ENCODE data around the gene UPF2.
"Not testable (repeated sequence)": the region's sequence is repeated elsewhere in the genome, so short reads cannot be mapped to it uniquely, and the experiment has no call there.

UPF2 gene

DNA sequence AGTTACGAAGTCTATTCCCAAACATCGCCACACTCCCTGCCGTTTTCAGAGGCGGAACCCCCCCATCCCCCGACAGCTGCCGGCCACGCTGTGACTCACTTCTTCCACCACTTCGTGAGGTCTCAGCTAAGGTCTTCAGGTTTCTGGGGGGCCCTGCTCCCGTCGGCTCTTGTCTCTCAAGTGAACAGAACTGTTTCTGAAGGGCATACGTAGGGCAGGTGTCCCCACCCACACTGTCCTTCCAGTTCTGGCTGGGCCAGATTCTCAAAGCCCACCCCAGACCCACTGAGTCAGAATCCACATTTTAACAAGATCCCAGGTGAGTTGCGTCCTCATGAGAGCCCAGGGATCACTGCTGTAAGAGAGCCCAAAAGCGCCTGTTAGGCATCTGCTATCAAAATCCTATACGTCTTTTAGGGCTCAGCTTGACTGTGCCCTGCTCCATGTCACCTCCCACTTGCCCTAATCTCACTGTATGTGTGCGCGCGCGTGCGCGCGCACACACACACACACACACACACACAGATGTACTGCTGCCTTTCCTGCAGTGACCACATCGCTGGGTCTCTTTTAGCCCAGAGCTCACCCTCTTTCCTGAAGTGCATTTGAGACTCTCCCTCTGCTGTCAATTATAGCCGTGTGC lies 140.7 kb downstream of the UPF2 start:
- DNase-seq, result no peak

DNA sequence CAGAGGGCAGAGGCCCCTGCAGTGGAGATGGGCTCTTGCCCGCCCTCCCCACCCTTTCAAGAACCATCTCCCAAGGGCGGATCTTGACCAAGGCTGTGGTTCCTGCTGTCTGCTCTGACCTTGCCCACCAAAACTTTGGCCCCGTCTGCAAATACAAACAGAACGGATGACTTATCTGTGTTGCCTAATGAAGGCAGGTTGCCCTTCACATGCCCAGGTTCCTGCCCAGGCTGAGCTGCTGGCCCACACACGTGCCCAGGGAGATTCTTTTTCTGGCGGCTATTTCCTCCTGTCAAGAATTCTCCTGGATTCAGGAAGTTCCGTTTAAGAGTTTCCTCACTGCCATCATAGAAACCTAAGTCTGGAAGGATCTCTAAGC lies 141.2 kb downstream of the UPF2 start:
- no peak for DNase-seq

GRCh38 chr10:11901036-11901301 lies 141.6 kb downstream of the UPF2 start:
- no peak for DNase-seq

GRCh38 chr10:11899067-11899876 lies 143.3 kb downstream of the UPF2 start:
- no peak for DNase-seq

GRCh38 chr10:11898372-11899066 lies 144.1 kb downstream of the UPF2 start:
- DNase-seq, result no peak

DNA sequence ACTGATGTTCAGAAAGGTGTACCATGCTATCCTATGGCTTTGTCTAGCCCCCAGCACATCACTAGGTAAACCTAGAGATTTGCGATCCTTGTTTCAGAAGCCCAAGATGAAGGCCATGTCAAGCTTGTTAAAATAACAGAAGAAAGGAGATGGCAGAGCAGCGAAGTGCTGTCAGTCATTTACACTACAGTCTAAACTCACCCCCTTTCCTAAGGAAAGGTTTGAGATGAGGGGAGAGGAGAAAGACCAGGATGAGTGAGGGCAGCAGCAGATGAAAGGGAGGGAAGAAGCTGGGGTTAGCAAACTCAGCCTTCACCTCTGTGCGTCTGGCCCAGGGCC lies 144.6 kb downstream of the UPF2 start:
- no peak for DNase-seq

DNA sequence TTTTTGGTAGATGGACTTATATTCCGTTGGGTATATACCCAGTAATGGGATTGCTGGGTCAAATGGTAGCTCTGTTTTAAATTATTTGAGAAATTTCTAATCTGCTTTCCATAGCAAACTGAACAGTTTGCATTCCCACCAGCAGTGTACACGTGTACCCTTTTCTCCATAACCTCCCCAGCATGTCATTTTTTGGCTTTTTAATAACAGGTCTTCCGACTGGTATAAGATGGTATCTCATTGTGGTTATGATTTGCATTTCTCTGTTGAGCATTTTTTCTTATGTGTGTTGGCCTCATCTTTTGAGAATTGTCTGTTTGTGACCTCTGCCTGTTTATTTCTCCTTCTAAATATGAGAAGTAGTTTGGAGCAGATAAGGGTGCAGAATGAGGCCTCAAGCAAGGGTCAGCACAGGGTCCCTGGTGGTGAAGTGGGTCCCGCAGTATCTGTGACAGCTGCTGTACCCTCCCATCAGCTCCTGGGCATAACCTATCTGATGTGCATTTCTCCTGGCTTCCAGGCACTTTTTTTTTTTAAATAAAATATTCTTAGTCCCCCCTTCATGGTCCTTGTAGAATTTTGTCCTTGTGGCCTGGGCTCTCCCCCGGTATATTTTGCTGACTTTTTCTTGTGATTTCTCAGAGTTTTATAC lies 145.9 kb downstream of the UPF2 start:
- no peak for DNase-seq

GRCh38 chr10:11895598-11895997 lies 147.0 kb downstream of the UPF2 start:
- no peak for DNase-seq

DNA sequence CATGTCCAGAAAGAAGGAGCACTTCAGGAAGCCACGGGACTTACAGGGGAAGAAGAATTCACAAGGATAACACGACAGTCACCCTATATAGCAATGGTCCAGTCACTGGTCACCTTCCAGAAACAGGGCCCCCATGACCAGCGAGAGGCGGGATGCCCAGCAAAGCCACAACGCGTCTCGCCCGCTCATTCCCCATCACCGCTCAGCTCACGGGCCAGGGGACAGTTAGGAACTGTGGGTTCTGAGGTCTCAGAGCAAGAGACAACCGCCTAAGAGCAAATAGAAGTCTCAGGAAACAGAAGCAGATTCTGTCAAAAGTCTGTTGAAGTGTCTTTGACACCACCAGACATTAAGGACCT lies 147.5 kb downstream of the UPF2 start:
- DNase-seq, result no peak

GRCh38 chr10:11894381-11895107 lies 148.1 kb downstream of the UPF2 start:
- DNase-seq, result no peak

GRCh38 chr10:11893749-11894278 lies 148.8 kb downstream of the UPF2 start:
- no peak for DNase-seq

- DNase-seq, result no peak
Measured at GRCh38 chr10:11891776-11892486, 150.7 kb downstream of the UPF2 start.

DNA sequence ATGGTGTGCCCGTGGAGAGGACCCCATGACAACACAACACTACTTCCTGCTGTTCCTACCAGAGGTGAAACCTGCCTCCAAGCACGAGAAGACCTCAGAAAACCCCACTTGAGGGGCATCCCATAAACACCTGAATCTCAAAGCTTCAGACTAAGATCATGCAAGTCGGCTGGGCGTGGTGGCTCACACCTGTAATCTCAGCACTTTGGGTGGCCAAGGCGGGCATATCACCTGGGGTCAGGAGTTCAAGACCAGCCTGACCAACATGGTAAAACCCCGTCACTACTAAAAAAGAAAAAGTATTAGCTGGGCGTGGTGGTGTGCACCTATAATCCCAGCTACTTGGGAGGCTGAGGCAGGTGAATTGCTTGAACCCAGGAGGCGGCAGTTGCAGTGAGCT lies 153.3 kb downstream of the UPF2 start:
- not testable (repeated sequence) for DNase-seq

- DNase-seq, result no peak
Measured at GRCh38 chr10:11887381-11888227, 155.0 kb downstream of the UPF2 start.

- DNase-seq, result no peak
Measured at GRCh38 chr10:11886851-11887250, 155.8 kb downstream of the UPF2 start.

DNA sequence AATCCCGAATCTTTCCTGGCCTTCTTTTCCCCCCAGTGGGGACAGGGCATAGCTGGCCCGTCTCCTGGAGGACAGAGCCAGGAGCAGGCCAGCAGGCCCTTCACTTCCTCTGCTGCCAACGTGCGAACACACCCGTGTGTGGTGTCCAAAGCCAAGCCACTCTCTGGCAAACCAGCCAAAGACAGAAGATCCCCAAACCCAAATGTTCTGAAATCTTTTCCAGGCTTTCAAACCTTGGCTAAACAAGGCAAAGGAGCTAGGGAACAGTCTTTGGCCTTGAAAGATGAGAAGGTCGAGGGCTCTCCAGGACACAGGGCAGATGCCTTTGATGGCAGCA lies 156.5 kb downstream of the UPF2 start:
- no peak for DNase-seq

DNA sequence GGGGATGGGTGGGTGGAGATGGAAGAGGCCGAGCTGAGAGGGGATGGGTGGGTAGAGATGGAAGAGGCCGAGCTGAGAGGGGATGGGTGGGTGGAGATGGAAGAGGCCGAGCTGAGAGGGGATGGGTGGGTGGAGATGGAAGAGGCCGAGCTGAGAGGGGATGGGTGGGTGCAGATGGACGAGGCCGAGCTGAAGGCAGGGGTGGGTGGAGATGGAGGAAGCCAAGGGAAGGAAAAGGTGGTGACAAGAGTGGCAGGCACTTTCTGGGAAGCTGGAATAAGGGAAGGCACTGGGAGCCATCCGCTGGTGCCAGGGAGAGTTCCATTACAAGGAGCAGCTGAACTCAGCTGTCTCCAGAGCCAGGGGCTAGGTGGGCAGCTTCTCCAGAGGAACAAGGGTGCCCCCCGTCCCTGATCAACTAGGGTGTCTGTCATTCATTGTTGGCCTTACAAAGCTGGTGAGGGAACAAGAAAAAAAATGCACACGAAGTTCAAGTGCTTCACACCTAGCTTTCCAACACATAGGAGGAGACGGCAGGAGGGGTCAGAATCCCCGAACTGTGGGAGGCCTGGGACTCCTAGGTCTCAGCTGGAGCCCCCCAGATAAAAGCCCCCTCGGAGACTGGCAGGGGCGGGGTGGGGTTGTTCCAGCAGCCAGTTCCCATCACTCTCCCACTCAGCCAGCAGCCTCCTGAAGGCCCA lies 157.0 kb downstream of the UPF2 start:
- DNase-seq, result no peak

DNA sequence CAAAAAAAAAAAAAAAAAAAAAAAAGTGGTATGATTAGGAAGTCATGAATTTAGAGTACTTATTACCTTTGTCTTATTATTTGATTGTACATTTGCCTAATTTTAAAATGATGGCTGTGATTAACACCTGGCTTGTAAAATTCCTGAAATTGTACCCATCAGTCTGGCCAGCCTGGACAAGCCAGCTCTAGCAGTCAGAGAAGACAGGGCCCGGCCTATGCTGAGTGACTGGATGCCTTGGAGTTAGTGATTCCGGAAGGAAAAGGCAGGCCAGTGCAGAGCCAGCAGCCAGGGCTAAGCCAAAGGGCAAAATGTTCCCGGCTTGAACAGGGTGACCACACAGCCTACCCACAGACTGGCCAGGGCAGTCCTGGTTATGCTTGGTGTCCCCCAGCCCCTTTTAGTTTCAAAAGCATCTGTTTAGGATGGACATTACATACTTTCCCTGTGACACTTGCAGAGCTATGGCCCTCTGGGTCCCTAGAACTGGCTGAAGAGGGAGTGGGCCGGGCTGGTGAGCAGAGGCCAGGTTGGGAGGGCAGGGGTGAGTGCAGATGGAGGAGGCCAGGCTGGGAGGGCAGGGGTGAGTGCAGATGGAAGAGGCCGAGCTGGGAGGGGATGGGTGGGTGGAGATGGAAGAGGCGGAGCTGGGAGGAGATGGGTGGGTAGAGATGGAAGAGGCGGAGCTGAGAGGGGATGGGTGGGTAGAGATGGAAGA lies 157.7 kb downstream of the UPF2 start:
- DNase-seq, result no peak

DNA sequence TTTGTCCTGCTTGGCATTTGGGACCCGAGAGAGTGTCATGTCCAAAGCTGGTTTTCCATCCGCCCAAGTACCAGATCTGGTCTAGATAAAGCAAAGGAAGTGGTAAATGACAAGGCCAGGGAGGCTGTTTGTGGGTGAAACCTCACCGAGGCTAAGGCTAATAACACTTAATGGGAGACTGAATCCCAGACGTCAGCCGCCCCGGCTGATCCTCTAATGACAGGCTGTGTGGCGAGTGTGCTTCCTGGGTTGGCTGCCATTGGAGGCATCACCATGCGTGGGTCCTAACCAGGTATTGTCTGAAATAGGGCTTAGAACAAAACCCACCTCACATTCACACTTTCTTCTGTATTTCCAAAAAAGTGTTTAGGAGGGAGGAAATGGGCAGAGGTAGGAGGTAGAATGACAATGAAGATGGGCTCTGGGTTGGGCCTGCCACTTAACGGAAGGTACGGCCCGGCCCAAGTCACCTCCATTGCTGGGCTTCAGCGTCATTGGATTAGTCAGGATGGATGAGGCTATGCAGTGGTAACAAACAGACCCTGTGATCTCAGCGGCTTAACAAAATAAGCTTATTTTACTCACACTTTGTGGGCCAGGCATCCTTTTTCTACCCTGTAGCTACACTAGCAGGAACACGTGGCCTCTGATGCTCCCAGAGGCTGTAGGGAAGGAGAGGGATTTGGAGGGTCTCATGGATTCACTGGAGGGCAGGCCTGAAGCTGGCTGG lies 159.8 kb downstream of the UPF2 start:
- no peak for DNase-seq

Data from EL (cell line).